Stimulated activated CD4-positive, alpha-beta T cell treated with anti-CD3 and anti-CD28 coated beads, Interleukin-4, amount 100 ng/mL, for 4 hours (primary cell): ENCODE measurements around the gene ADAMTSL1.

ENCODE experiments used
- DNase-seq, 2 experiments: peaks; one replicate each; pipeline ENCODE4 v3.0.0-alpha.2; 2020

ADAMTSL1 gene

GRCh38 chr9:18707061-18707461, 233.1 kb downstream of the ADAMTSL1 start:
- DNase-seq, result no peak

GRCh38 chr9:18707489-18708205, 233.7 kb downstream of the ADAMTSL1 start:
- no peak for DNase-seq

GRCh38 chr9:18708429-18708828, 234.5 kb downstream of the ADAMTSL1 start:
- no peak for DNase-seq

- no peak for DNase-seq
Observed at GRCh38 chr9:18710065-18710464, 236.1 kb downstream of the ADAMTSL1 start.

- DNase-seq, result no peak
Observed at GRCh38 chr9:18717759-18718158, 243.8 kb downstream of the ADAMTSL1 start.

GRCh38 chr9:18718393-18718792, 244.4 kb downstream of the ADAMTSL1 start:
- DNase-seq, result no peak

- no peak for DNase-seq
Observed at GRCh38 chr9:18718932-18719331, 245.0 kb downstream of the ADAMTSL1 start.

GRCh38 chr9:18720691-18721090, 246.7 kb downstream of the ADAMTSL1 start:
- no peak for DNase-seq

GRCh38 chr9:18721267-18721994, 247.5 kb downstream of the ADAMTSL1 start:
- no peak for DNase-seq

GRCh38 chr9:18721995-18722310, 248.0 kb downstream of the ADAMTSL1 start:
- no peak for DNase-seq

GRCh38 chr9:18722882-18723281, 248.9 kb downstream of the ADAMTSL1 start:
- no peak for DNase-seq

GRCh38 chr9:18723366-18723765, 249.4 kb downstream of the ADAMTSL1 start:
- DNase-seq, result no peak

GRCh38 chr9:18726546-18726945, 252.6 kb downstream of the ADAMTSL1 start:
- DNase-seq, result no peak

- no peak for DNase-seq
Observed at GRCh38 chr9:18727904-18728303, 254.0 kb downstream of the ADAMTSL1 start.

GRCh38 chr9:18728642-18729041, 254.7 kb downstream of the ADAMTSL1 start:
- DNase-seq, result no peak

- DNase-seq, result no peak
Observed at GRCh38 chr9:18730241-18730640, 256.3 kb downstream of the ADAMTSL1 start.

- DNase-seq, result no peak
Observed at GRCh38 chr9:18739127-18739526, 265.2 kb downstream of the ADAMTSL1 start.

GRCh38 chr9:18739641-18740318, 265.8 kb downstream of the ADAMTSL1 start:
- DNase-seq, result no peak

GRCh38 chr9:18741359-18741758, 267.4 kb downstream of the ADAMTSL1 start:
- DNase-seq, result no peak

- DNase-seq, result no peak
Observed at GRCh38 chr9:18741945-18742344, 268.0 kb downstream of the ADAMTSL1 start.

- no peak for DNase-seq
Observed at GRCh38 chr9:18743421-18743820, 269.5 kb downstream of the ADAMTSL1 start.

GRCh38 chr9:18743971-18744370, 270.0 kb downstream of the ADAMTSL1 start:
- no peak for DNase-seq

- DNase-seq, result no peak
Observed at GRCh38 chr9:18745710-18746109, 271.8 kb downstream of the ADAMTSL1 start.

GRCh38 chr9:18746631-18747030, 272.7 kb downstream of the ADAMTSL1 start:
- no peak for DNase-seq
